Measurements from ENCODE around the gene CRLF3.
"Not testable (repeated sequence)": the region's sequence is repeated elsewhere in the genome, so short reads cannot be mapped to it uniquely, and the experiment has no call there.

CRLF3 gene

GRCh38 chr17:30780343-30780742 is 44.1 kb downstream of the CRLF3 start:
- Histone ChIP-seq H2AFZ (ENCODE audit: low read depth, low read length) (no peak overlapping the region), H3K27ac (ENCODE audit: low read length) (0 out of 2 replicates have a peak overlapping the region, but pooled peaks have one; percentile 54), H3K9ac (ENCODE audit: low read depth, low read length) (no peak overlapping the region), H3K4me3 (ENCODE audit: low read depth in 1 of 2, low read length in 2 of 2) (no peak overlapping the region), H4K20me1 (ENCODE audit: insufficient read depth, low read length) (no peaks in the 10 kb centered on the region), H3K4me2 (ENCODE audit: insufficient read depth, low read length) (no peak overlapping the region), H3K27me3 (ENCODE audit: insufficient read depth, low read length, poor library complexity) (no peaks in the 10 kb centered on the region), H3K4me1 (ENCODE audit: insufficient read depth, low read length) (no peaks in the 10 kb centered on the region), H3K9me3 (ENCODE audit: insufficient read depth, low read length, severe bottlenecking) (no peaks in the 10 kb centered on the region), H3K79me2 (ENCODE audit: insufficient read depth, low read length) (no peaks in the 10 kb centered on the region), H3K36me3 (ENCODE audit: insufficient read depth, low read length) (peaks cover 75% of the 10 kb centered on the region)
- no peak for TF ChIP-seq EZH2 (IDR thresholded peaks at IDR 0.05; ENCODE audit: borderline replicate concordance, low read depth, low read length, severe bottlenecking)
- no peak for TF ChIP-seq CTCF (IDR thresholded peaks at IDR 0.05; ENCODE audit: borderline replicate concordance, extremely low read depth, low read length, poor library complexity, severe bottlenecking)
- DNase-seq (peak; percentile 30), ATAC-seq (ENCODE audit: insufficient read depth, low read depth) (peak; percentile 63)

- not testable (repeated sequence) for ATAC-seq (ENCODE audit: insufficient read depth, low read depth); H3K27ac ChIP-seq (ENCODE audit: low read length); DNase-seq; H3K4me3 ChIP-seq (ENCODE audit: low read depth in 1 of 2, low read length in 2 of 2); H3K27me3 ChIP-seq (ENCODE audit: insufficient read depth, low read length, poor library complexity); H2AFZ ChIP-seq (ENCODE audit: low read depth, low read length); H3K9ac ChIP-seq (ENCODE audit: low read depth, low read length); H4K20me1 ChIP-seq (ENCODE audit: insufficient read depth, low read length); H3K9me3 ChIP-seq (ENCODE audit: insufficient read depth, low read length, severe bottlenecking); H3K79me2 ChIP-seq (ENCODE audit: insufficient read depth, low read length); H3K4me1 ChIP-seq (ENCODE audit: insufficient read depth, low read length); H3K4me2 ChIP-seq (ENCODE audit: insufficient read depth, low read length)
- H3K36me3 ChIP-seq (ENCODE audit: insufficient read depth, low read length): peaks cover 51% of the 10 kb centered on the region
Observed at GRCh38 chr17:30768771-30769170, 55.7 kb downstream of the CRLF3 start.

GRCh38 chr17:30767641-30768404 is 56.7 kb downstream of the CRLF3 start:
- not testable (repeated sequence) for H3K27me3 ChIP-seq (ENCODE audit: insufficient read depth, low read length, poor library complexity); H3K4me2 ChIP-seq (ENCODE audit: insufficient read depth, low read length); H3K9me3 ChIP-seq (ENCODE audit: insufficient read depth, low read length, severe bottlenecking); H4K20me1 ChIP-seq (ENCODE audit: insufficient read depth, low read length); H2AFZ ChIP-seq (ENCODE audit: low read depth, low read length); ATAC-seq (ENCODE audit: insufficient read depth, low read depth); DNase-seq; H3K27ac ChIP-seq (ENCODE audit: low read length); H3K4me1 ChIP-seq (ENCODE audit: insufficient read depth, low read length); H3K9ac ChIP-seq (ENCODE audit: low read depth, low read length); H3K4me3 ChIP-seq (ENCODE audit: low read depth in 1 of 2, low read length in 2 of 2); H3K79me2 ChIP-seq (ENCODE audit: insufficient read depth, low read length)
- H3K36me3 ChIP-seq (ENCODE audit: insufficient read depth, low read length): peaks cover 54% of the 10 kb centered on the region

DNA sequence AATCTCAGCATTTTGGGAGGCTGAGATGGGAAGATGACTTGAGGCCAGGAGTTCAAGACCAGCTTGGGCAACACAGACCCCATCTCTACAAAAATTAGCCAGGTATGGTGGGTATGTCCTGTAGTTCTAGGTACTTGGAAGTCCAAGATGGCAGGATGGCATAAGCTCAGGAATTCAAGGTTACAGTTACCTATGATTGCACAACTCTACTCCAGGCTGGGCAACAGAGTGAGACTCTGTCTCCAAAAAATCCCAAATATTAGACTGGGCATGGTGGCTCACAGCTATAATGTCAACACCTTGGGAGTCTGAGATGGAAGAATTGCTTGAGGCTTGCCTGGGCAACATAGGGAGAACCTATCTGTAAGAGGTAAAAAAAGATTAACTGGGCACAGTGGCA is 63.4 kb downstream of the CRLF3 start:
- Histone ChIP-seq H3K27me3 (ENCODE audit: insufficient read depth, low read length, poor library complexity) (no peaks in the 10 kb centered on the region), H3K79me2 (ENCODE audit: insufficient read depth, low read length) (peaks cover 56% of the 10 kb centered on the region), H3K9ac (ENCODE audit: low read depth, low read length) (no peak overlapping the region), H3K4me2 (ENCODE audit: insufficient read depth, low read length) (no peak overlapping the region), H3K4me3 (ENCODE audit: low read depth in 1 of 2, low read length in 2 of 2) (no peak overlapping the region), H3K36me3 (ENCODE audit: insufficient read depth, low read length) (peaks cover 49% of the 10 kb centered on the region), H3K9me3 (ENCODE audit: insufficient read depth, low read length, severe bottlenecking) (no peaks in the 10 kb centered on the region), H4K20me1 (ENCODE audit: insufficient read depth, low read length) (no peaks in the 10 kb centered on the region; the same call in 1 of the 2 replicates), H3K4me1 (ENCODE audit: insufficient read depth, low read length) (no peaks in the 10 kb centered on the region), H2AFZ (ENCODE audit: low read depth, low read length) (no peak overlapping the region), H3K27ac (ENCODE audit: low read length) (no peak overlapping the region)
- DNase-seq (no peak), ATAC-seq (ENCODE audit: insufficient read depth, low read depth) (no peak)
- TF ChIP-seq CTCF (IDR thresholded peaks at IDR 0.05; ENCODE audit: borderline replicate concordance, extremely low read depth, low read length, poor library complexity, severe bottlenecking): no peak
- no peak for TF ChIP-seq EZH2 (IDR thresholded peaks at IDR 0.05; ENCODE audit: borderline replicate concordance, low read depth, low read length, severe bottlenecking)

- H3K27me3 ChIP-seq (ENCODE audit: insufficient read depth, low read length, poor library complexity); DNase-seq; H4K20me1 ChIP-seq (ENCODE audit: insufficient read depth, low read length); H3K4me3 ChIP-seq (ENCODE audit: low read depth in 1 of 2, low read length in 2 of 2); H3K27ac ChIP-seq (ENCODE audit: low read length); H2AFZ ChIP-seq (ENCODE audit: low read depth, low read length); H3K4me2 ChIP-seq (ENCODE audit: insufficient read depth, low read length); H3K9me3 ChIP-seq (ENCODE audit: insufficient read depth, low read length, severe bottlenecking); ATAC-seq (ENCODE audit: insufficient read depth, low read depth); H3K9ac ChIP-seq (ENCODE audit: low read depth, low read length); H3K4me1 ChIP-seq (ENCODE audit: insufficient read depth, low read length): not testable (repeated sequence)
- peaks cover 60% of the 10 kb centered on the region for H3K36me3 ChIP-seq (ENCODE audit: insufficient read depth, low read length)
- peaks cover 73% of the 10 kb centered on the region for H3K79me2 ChIP-seq (ENCODE audit: insufficient read depth, low read length)
Observed at GRCh38 chr17:30753291-30753690, 71.2 kb downstream of the CRLF3 start.

- H3K9ac ChIP-seq (ENCODE audit: low read depth, low read length); H3K4me3 ChIP-seq (ENCODE audit: low read depth in 1 of 2, low read length in 2 of 2); H3K27me3 ChIP-seq (ENCODE audit: insufficient read depth, low read length, poor library complexity); DNase-seq; H3K9me3 ChIP-seq (ENCODE audit: insufficient read depth, low read length, severe bottlenecking); H2AFZ ChIP-seq (ENCODE audit: low read depth, low read length); H3K27ac ChIP-seq (ENCODE audit: low read length); H3K4me2 ChIP-seq (ENCODE audit: insufficient read depth, low read length); ATAC-seq (ENCODE audit: insufficient read depth, low read depth); H3K4me1 ChIP-seq (ENCODE audit: insufficient read depth, low read length); H4K20me1 ChIP-seq (ENCODE audit: insufficient read depth, low read length): not testable (repeated sequence)
- peaks cover 68% of the 10 kb centered on the region for H3K79me2 ChIP-seq (ENCODE audit: insufficient read depth, low read length)
- peaks cover 65% of the 10 kb centered on the region for H3K36me3 ChIP-seq (ENCODE audit: insufficient read depth, low read length)
Observed at GRCh38 chr17:30750982-30751381, 73.5 kb downstream of the CRLF3 start.

All from DND-41 (cell line).